ENCODE data around the gene SYCP2L. TPM values are rescaled to one million over a fixed set of nuclear protein-coding genes. Genes with fewer than 3 reads are reported as not detected.
"Not testable (repeated sequence)": the region's sequence is repeated elsewhere in the genome, so short reads cannot be mapped to it uniquely, and the experiment has no call there.

SYCP2L gene
- total RNA-seq, 2 donors from 2014 or later, result 0.50 TPM; not detected in 1

DNA sequence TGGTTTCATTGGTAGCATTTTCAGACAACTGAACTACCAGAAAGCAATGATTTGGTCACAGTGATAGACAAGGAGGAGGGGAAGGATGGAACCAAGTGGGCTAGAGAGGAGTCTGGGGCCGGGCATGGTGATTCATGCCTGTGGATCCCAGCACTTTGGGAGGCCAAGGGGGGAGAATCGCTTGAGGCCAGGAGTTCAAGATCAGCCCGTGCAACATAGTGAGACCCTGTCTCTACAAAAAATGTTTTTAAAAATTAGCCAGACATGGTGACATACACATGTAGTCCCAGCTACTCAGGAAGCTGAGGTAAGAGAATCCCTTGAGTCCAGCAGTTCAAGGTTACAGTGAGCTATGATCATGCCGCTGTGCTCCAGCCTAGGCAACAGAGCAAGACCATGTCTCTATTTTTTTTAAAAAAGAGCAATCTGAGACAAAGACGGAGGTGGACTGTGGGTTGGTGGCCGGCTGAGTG lies 70.6 kb downstream of the SYCP2L start:
- no peak overlapping the region for H3K27ac Mint-ChIP-seq
- H3K4me3 Mint-ChIP-seq, result no peak overlapping the region
- peaks cover 9% of the 10 kb centered on the region for H3K9me3 Mint-ChIP-seq
- no peak for ATAC-seq (replicated peaks)
- H3K27me3 Mint-ChIP-seq, result peaks cover 20% of the 10 kb centered on the region
- no peaks in the 10 kb centered on the region for H3K4me1 Mint-ChIP-seq
- no peaks in the 10 kb centered on the region for H3K36me3 Mint-ChIP-seq (ENCODE audit: low read depth)

DNA sequence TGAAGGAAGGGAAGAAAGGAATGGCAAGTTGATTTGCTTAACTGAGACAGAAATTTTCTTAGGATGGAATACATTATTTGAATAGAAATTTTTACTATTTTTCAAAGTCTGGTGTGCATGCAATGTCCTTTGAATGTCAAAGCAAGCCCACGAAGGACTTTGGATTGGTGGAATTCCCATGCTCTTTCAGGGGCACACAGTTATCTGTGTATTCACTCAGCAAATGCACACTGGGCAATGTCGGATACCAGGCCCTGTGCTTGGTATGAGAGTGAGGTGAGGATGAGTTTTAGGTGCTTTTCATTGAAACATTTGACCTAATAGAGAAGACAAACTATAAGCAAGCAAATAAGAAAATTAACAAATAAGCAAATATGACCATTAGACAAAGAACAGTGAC lies 73.3 kb downstream of the SYCP2L start:
- H3K36me3 Mint-ChIP-seq (ENCODE audit: low read depth), result no peaks in the 10 kb centered on the region
- H3K9me3 Mint-ChIP-seq, result no peaks in the 10 kb centered on the region
- H3K27ac Mint-ChIP-seq, result no peak overlapping the region
- no peak overlapping the region for H3K4me3 Mint-ChIP-seq
- peaks cover 17% of the 10 kb centered on the region for H3K27me3 Mint-ChIP-seq
- no peak for ATAC-seq (replicated peaks)
- no peaks in the 10 kb centered on the region for H3K4me1 Mint-ChIP-seq

GRCh38 chr6:10961837-10962236 lies 75.0 kb downstream of the SYCP2L start:
- no peak overlapping the region for H3K4me3 Mint-ChIP-seq
- H3K9me3 Mint-ChIP-seq, result no peaks in the 10 kb centered on the region
- peaks cover 17% of the 10 kb centered on the region for H3K27me3 Mint-ChIP-seq
- ATAC-seq (replicated peaks), result no peak
- H3K36me3 Mint-ChIP-seq (ENCODE audit: low read depth), result no peaks in the 10 kb centered on the region
- H3K4me1 Mint-ChIP-seq, result no peaks in the 10 kb centered on the region
- H3K27ac Mint-ChIP-seq, result no peak overlapping the region

GRCh38 chr6:10962673-10963072 lies 75.8 kb downstream of the SYCP2L start:
- Mint-ChIP-seq H3K27me3 (peaks cover 17% of the 10 kb centered on the region), H3K4me3 (no peak overlapping the region), H3K36me3 (ENCODE audit: low read depth) (no peaks in the 10 kb centered on the region), H3K4me1 (no peaks in the 10 kb centered on the region), H3K9me3 (no peaks in the 10 kb centered on the region), H3K27ac (no peak overlapping the region)
- no peak for ATAC-seq (replicated peaks)

DNA sequence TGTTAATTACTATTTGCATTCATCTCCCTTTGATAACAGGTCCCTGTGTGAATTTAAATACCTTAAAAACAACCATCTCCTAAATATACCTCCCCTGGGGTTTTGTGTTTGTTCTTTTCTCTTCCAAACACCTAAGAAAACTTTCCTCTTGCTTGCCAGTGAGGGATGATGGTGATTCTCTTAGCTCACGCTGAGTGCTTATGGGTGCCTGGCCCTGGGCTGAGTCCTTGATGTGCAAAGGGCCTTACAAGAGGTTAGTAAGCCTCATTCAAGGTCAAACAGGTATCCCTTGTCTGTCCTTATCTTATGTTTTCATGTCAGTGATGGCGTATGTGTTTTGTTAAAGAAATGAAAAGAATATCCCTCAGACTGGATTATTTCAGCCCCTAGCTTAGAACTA lies 76.3 kb downstream of the SYCP2L start:
- peaks cover 20% of the 10 kb centered on the region for H3K27me3 Mint-ChIP-seq

GRCh38 chr6:10964684-10965083 lies 77.8 kb downstream of the SYCP2L start:
- Mint-ChIP-seq H3K36me3 (ENCODE audit: low read depth) (no peaks in the 10 kb centered on the region), H3K27me3 (peaks cover 20% of the 10 kb centered on the region), H3K9me3 (no peaks in the 10 kb centered on the region), H3K27ac (no peak overlapping the region), H3K4me3 (no peak overlapping the region), H3K4me1 (no peaks in the 10 kb centered on the region)
- ATAC-seq (replicated peaks), result peak; percentile 53

More for the DNA sequence above, 76.3 kb downstream of the SYCP2L start:
- Mint-ChIP-seq H3K4me3 (no peak overlapping the region), H3K27ac (no peak overlapping the region), H3K36me3 (ENCODE audit: low read depth) (no peaks in the 10 kb centered on the region), H3K9me3 (no peaks in the 10 kb centered on the region), H3K4me1 (no peaks in the 10 kb centered on the region)
- no peak for ATAC-seq (replicated peaks)

- Mint-ChIP-seq H3K4me1 (no peaks in the 10 kb centered on the region), H3K9me3 (no peaks in the 10 kb centered on the region), H3K27me3 (peaks cover 17% of the 10 kb centered on the region), H3K4me3 (no peak overlapping the region), H3K36me3 (ENCODE audit: low read depth) (no peaks in the 10 kb centered on the region), H3K27ac (no peak overlapping the region)
- no peak for ATAC-seq (replicated peaks)
Observed at GRCh38 chr6:10968776-10969175, 81.9 kb downstream of the SYCP2L start.

GRCh38 chr6:10970731-10971130 lies 83.9 kb downstream of the SYCP2L start:
- Mint-ChIP-seq H3K4me1 (no peaks in the 10 kb centered on the region), H3K27ac (no peak overlapping the region)

GRCh38 chr6:10972196-10972595 lies 85.3 kb downstream of the SYCP2L start:
- Mint-ChIP-seq H3K4me1 (no peaks in the 10 kb centered on the region), H3K36me3 (ENCODE audit: low read depth) (no peaks in the 10 kb centered on the region), H3K9me3 (no peaks in the 10 kb centered on the region), H3K27me3 (peaks cover 17% of the 10 kb centered on the region), H3K4me3 (no peak overlapping the region), H3K27ac (no peak overlapping the region)
- no peak for ATAC-seq (replicated peaks)

More at GRCh38 chr6:10970731-10971130, 83.9 kb downstream of the SYCP2L start:
- Mint-ChIP-seq H3K36me3 (ENCODE audit: low read depth) (no peaks in the 10 kb centered on the region), H3K4me3 (no peak overlapping the region), H3K27me3 (peaks cover 17% of the 10 kb centered on the region), H3K9me3 (no peaks in the 10 kb centered on the region)
- ATAC-seq (replicated peaks), result no peak

- no peaks in the 10 kb centered on the region for H3K9me3 Mint-ChIP-seq
- ATAC-seq (replicated peaks), result no peak
- H3K36me3 Mint-ChIP-seq (ENCODE audit: low read depth), result no peaks in the 10 kb centered on the region
- no peaks in the 10 kb centered on the region for H3K4me1 Mint-ChIP-seq
- H3K4me3 Mint-ChIP-seq, result no peak overlapping the region
- no peak overlapping the region for H3K27ac Mint-ChIP-seq
- peaks cover 6% of the 10 kb centered on the region for H3K27me3 Mint-ChIP-seq
Observed at GRCh38 chr6:10976571-10976970, 89.7 kb downstream of the SYCP2L start.

GRCh38 chr6:10977231-10977968 lies 90.5 kb downstream of the SYCP2L start:
- Mint-ChIP-seq H3K27ac (no peak overlapping the region), H3K4me3 (no peak overlapping the region), H3K4me1 (no peaks in the 10 kb centered on the region), H3K9me3 (no peaks in the 10 kb centered on the region), H3K27me3 (peaks cover 6% of the 10 kb centered on the region), H3K36me3 (ENCODE audit: low read depth) (no peaks in the 10 kb centered on the region)
- no peak for ATAC-seq (replicated peaks)

- Mint-ChIP-seq H3K27ac (no peak overlapping the region), H3K9me3 (no peaks in the 10 kb centered on the region), H3K27me3 (peaks cover 10% of the 10 kb centered on the region), H3K4me1 (no peaks in the 10 kb centered on the region), H3K4me3 (no peak overlapping the region), H3K36me3 (ENCODE audit: low read depth) (no peaks in the 10 kb centered on the region)
- ATAC-seq (replicated peaks), result no peak
Observed at GRCh38 chr6:10979603-10980002, 92.8 kb downstream of the SYCP2L start.

DNA sequence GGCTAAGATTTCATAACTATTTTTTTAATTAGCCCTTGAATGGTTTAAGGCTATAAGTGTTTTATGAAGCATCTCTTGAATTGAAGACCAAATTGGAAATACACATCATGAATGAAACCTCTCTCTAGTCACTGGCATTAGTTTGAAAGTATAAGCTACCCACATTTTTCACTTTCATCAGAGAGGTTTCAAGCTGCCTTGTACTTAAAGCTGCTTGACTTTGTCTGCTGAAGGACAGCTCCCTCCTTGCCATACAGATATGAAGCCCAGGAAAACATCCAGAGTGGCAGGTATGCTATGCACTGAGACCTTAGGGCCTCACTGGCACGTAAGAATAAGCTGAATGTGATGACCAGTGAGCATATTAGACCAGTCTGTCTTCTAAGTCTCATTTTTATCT lies 94.6 kb downstream of the SYCP2L start:
- H3K36me3 Mint-ChIP-seq (ENCODE audit: low read depth), result no peaks in the 10 kb centered on the region
- H3K4me3 Mint-ChIP-seq, result no peak overlapping the region
- H3K27me3 Mint-ChIP-seq, result peaks cover 10% of the 10 kb centered on the region
- no peaks in the 10 kb centered on the region for H3K9me3 Mint-ChIP-seq
- H3K27ac Mint-ChIP-seq, result no peak overlapping the region
- ATAC-seq (replicated peaks), result no peak
- H3K4me1 Mint-ChIP-seq, result no peaks in the 10 kb centered on the region

DNA sequence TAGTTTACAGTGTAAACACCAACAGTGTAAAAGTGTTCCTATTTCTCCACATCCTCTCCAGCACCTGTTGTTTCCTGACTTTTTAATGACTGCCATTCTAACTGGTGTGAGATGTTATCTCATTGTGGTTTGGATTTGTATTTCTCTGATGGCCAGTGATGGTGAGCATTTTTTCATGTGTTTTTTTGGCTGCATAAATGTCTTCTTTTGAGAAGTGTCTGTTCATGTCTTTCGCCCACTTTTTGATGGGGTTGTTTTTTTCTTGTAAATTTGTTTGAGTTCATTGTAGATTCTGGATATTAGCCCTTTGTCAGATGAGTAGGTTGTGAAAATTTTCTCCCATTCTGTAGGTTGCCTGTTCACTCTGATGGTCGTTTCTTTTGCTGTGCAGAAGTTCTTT lies 98.1 kb downstream of the SYCP2L start:
- not testable (repeated sequence) for H3K36me3 Mint-ChIP-seq (ENCODE audit: low read depth); ATAC-seq (replicated peaks); H3K9me3 Mint-ChIP-seq; H3K4me1 Mint-ChIP-seq; H3K4me3 Mint-ChIP-seq; H3K27ac Mint-ChIP-seq
- H3K27me3 Mint-ChIP-seq, result peaks cover 21% of the 10 kb centered on the region

GRCh38 chr6:10989587-10989986 lies 102.7 kb downstream of the SYCP2L start:
- ATAC-seq (replicated peaks), result no peak
- Mint-ChIP-seq H3K4me3 (no peak overlapping the region), H3K9me3 (no peaks in the 10 kb centered on the region), H3K27me3 (peaks cover 22% of the 10 kb centered on the region), H3K4me1 (no peaks in the 10 kb centered on the region), H3K27ac (no peak overlapping the region), H3K36me3 (ENCODE audit: low read depth) (no peaks in the 10 kb centered on the region)

All from activated T-helper 17 cell treated with anti-CD3 and anti-CD28 coated beads, Interleukin-2, amount 50 U/mL, for 72 hours (primary cell).